H54 (cell line): ENCODE results near the gene NUTM2E.
"Not testable (repeated sequence)": the region's sequence is repeated elsewhere in the genome, so short reads cannot be mapped to it uniquely, and the experiment has no call there.

Source experiments
- DNase-seq: peaks from one replicate; pipeline ENCODE4 v3.0.0; 2011; ENCODE audit warnings: low spot score, mixed read lengths; ENCODE audit not compliant: insufficient read length
- FAIRE-seq: peaks from 3 replicates; lab custom pipeline; 2011; peaks lifted over from hg19 to GRCh38; lab: Jason Lieb, UNC

NUTM2E gene

DNA sequence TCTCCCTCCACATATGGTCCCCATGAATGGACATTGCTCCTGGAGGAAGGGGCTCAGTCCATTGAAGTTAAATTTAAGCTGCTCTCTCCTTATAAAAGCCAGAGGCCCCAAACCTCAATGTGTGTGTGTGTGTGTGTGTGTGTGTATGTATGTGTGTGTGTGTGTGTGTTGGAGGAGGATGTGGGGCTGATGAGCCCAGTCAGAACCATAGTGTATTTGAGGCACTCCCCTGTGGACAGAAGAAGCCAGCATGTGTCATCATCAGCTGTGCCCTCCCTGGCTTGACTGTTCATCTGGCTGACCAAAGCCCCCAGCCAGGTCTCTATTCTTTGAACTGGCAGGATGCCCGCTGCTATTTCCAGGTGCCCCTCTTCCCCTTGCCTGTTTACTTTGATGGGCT is 35.7 kb downstream of the NUTM2E start:
- not testable (repeated sequence) for DNase-seq, FAIRE-seq

GRCh38 chr10:79862803-79863202 is 36.3 kb downstream of the NUTM2E start:
- not testable (repeated sequence) for FAIRE-seq, DNase-seq

DNA sequence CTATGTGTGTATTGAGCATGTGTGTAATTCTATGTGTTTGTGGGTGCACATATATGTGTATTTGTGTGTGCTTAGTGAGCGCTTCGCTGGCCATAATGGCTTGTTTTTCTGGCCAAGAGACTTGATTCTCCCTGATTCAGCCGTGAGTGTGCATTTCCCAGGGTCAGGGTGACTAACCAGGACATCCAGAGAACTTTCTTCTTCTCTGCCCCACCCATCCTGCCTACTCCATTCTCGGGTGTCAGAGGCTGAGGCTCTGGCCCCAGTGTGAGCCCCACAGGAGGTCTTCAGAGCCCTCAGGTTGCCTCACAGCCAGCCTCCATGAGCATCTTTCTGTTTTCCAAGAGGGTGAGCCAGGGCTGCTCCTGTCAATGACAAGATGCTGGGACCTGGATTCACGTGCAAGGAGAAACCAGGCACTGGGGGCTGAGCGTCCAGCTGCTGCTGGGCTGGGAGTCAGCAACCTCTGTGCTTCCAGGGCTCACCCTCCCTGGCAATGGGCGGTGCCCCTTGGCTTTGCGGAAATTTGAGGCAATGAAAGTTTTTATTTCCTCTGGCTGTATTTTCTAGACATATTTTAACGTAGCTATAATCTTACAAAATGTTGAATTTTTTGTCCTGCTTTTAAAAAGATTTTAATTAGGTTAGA is 40.5 kb downstream of the NUTM2E start:
- not testable (repeated sequence) for DNase-seq, FAIRE-seq

DNA sequence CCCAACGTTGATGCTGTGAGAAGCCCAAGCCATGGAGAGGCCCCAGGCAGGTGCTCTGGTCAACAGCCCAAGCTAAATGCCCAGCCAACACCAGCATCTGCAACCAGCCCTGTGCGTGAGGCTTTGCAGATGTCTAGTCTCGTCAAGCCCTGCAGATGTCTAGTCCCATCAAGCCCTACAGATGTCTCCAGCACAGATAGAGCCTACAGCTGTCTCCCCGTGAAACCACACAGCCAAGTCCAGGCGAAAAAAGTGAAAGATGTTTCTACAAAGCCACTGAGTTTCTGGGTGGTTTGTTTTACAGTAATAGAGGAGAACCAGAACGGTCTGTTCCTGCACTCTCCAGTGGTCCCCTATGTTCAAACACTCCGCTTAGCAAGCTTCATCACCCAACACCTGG is 41.5 kb downstream of the NUTM2E start:
- FAIRE-seq = not testable (repeated sequence)

GRCh38 chr10:79869439-79870097 is 43.0 kb downstream of the NUTM2E start:
- DNase-seq, FAIRE-seq: not testable (repeated sequence)

More for the DNA sequence above, 41.5 kb downstream of the NUTM2E start:
- not testable (repeated sequence) for DNase-seq

GRCh38 chr10:79871729-79872128 is 45.2 kb downstream of the NUTM2E start:
- DNase-seq, FAIRE-seq: not testable (repeated sequence)
